Mucosa of stomach (tissue), 1 donor: ENCODE measurements around the gene NLE1.
"Not testable (repeated sequence)": the region's sequence is repeated elsewhere in the genome, so short reads cannot be mapped to it uniquely, and the experiment has no call there.

Experiments
- H3K27me3 ChIP-seq: one replicate; pipeline ENCODE4 v1.7.0; 2013; ENCODE audit warnings: mild to moderate bottlenecking, low read length; ENCODE audit not compliant: control insufficient read depth, insufficient read depth
- H3K36me3 ChIP-seq: one replicate; pipeline ENCODE4 v1.7.0; 2013; ENCODE audit warnings: low read length; ENCODE audit not compliant: control insufficient read depth, insufficient read depth
- H3K4me1 ChIP-seq: one replicate; pipeline ENCODE4 v1.7.0; 2013; ENCODE audit warnings: mild to moderate bottlenecking, low read length; ENCODE audit not compliant: control insufficient read depth, insufficient read depth
- H3K4me3 ChIP-seq: one replicate; pipeline ENCODE4 v1.7.0; 2013; ENCODE audit warnings: low read length
- H3K9ac ChIP-seq: one replicate; pipeline ENCODE4 v1.7.0; 2013; ENCODE audit warnings: mild to moderate bottlenecking, low read length, moderate library complexity
- H3K9me3 ChIP-seq: one replicate; pipeline ENCODE4 v1.7.0; 2013; ENCODE audit warnings: mild to moderate bottlenecking, low read length, moderate library complexity; ENCODE audit not compliant: control insufficient read depth
- donor health status: Pancreatic carcinoma.

NLE1 gene

DNA sequence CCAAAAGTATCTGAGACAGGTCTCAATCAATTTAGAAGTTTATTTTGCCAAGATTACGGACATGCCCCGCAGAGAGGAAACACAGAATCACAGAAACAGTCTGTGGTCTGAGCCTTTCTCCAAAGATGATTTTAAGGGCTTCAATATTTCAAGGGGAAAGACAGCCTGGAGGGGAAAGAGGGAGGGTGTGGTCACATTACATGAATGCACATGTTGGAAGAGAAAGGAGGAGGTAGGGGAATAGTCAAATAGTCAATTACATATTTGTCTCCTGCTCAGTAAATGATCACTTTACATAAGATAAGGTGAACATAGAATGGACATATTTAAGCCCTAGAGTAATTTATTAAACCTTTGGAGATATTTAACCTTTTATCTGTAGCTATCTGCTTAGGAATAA lies 17.8 kb upstream of the NLE1 start:
- no peaks in the 10 kb centered on the region for H3K27me3 ChIP-seq
- H3K36me3 ChIP-seq = no peaks in the 10 kb centered on the region
- H3K9me3 ChIP-seq = no peaks in the 10 kb centered on the region
- H3K4me1 ChIP-seq = no peaks in the 10 kb centered on the region
- no peak overlapping the region for H3K9ac ChIP-seq
- no peak overlapping the region for H3K4me3 ChIP-seq

DNA sequence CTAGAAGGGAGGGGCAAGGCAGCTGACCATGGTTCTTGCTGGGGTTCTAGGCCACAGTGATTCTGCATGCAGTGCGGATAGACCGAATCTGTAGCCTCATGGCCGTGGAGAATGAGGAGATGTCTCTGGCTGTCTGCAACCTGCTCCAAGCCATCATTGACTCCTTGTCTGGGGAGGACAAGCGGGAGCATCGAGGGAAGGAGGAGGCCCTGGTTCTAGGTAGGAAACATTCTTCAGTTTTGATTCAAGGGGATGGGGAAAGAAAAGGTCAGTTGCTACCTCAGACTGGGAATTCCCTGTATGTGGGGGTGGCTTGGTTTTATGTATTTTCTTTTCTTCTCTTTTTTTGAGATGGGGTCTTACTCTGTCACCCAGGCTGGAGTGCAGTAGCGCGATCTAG lies 13.1 kb upstream of the NLE1 start:
- H3K4me1 ChIP-seq = no peaks in the 10 kb centered on the region
- no peak overlapping the region for H3K9ac ChIP-seq
- H3K9me3 ChIP-seq = no peaks in the 10 kb centered on the region
- no peak overlapping the region for H3K4me3 ChIP-seq
- no peaks in the 10 kb centered on the region for H3K27me3 ChIP-seq
- no peaks in the 10 kb centered on the region for H3K36me3 ChIP-seq

DNA sequence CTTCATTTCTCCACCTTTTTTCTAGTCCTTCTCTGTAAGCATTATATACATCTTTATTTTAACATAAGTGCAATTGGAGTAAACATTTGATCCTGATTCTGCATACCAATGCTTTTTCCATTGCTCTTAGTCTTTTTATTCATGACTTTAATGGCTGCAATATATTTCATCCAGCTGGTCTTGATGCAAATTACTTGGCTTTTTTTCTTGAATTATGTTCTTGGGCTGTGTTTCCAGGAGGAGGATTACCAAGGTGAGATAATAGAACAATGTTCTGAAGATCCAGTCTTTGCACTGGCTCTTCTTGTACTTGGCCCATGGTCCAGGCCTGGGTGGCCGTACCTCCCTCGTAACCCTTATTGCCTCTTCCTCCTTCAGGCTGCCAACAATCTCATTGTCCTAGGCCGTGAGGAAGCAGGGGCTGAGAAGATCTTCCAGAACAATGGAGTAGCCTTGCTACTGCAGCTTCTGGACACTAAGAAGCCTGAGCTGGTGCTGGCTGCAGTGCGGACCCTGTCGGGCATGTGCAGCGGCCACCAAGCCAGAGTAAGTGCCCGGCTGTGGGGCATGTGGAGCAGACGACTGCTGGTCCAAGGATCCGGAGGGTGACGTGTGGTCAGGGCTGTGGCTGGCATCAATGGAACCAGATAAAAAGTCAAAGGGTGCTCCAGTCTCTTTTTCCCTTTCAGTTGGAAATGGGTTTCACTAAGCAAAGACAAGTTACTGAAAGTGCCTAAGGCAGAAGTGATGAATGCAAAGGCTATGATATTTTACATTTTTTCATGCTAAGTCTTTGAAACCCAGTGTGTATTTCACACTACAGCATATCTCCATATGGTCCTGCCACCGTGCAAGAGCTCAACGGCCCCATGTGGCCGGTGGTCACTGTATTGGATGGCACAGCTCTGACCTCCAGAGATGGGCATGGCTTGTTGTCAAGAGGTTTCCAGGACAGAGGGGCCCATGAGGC lies 12.4 kb upstream of the NLE1 start:
- no peaks in the 10 kb centered on the region for H3K4me1 ChIP-seq
- no peaks in the 10 kb centered on the region for H3K9me3 ChIP-seq
- H3K9ac ChIP-seq = no peak overlapping the region
- H3K36me3 ChIP-seq = no peaks in the 10 kb centered on the region
- no peak overlapping the region for H3K4me3 ChIP-seq
- H3K27me3 ChIP-seq = no peaks in the 10 kb centered on the region

GRCh38 chr17:35152421-35153140 lies 10.5 kb upstream of the NLE1 start:
- no peaks in the 10 kb centered on the region for H3K4me1 ChIP-seq
- no peaks in the 10 kb centered on the region for H3K36me3 ChIP-seq
- no peaks in the 10 kb centered on the region for H3K27me3 ChIP-seq
- no peak overlapping the region for H3K4me3 ChIP-seq
- no peak overlapping the region for H3K9ac ChIP-seq
- H3K9me3 ChIP-seq = no peaks in the 10 kb centered on the region

GRCh38 chr17:35151080-35151479 lies 9.0 kb upstream of the NLE1 start:
- H3K4me3 ChIP-seq, H3K36me3 ChIP-seq, H3K9ac ChIP-seq, H3K4me1 ChIP-seq, H3K27me3 ChIP-seq, H3K9me3 ChIP-seq: not testable (repeated sequence)

DNA sequence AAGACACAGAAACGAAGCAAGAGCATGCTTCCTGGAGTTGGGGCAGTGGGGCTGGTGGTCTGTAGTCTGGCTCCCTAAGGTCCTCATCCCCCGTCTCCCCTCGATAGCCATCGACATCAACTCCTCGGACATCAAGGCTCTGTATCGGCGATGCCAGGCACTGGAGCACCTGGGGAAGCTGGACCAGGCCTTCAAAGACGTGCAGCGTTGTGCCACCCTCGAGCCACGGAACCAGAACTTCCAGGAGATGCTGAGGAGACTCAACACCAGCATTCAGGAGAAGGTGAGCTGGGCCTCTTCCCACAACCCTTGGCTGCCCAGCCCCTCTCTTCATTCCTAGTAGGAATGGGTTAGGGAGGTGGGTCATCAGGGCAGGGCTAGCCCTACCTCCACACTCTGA lies 7.8 kb upstream of the NLE1 start:
- Histone ChIP-seq H3K36me3 (no peaks in the 10 kb centered on the region), H3K9ac (no peak overlapping the region), H3K4me1 (no peaks in the 10 kb centered on the region), H3K4me3 (no peak overlapping the region), H3K27me3 (no peaks in the 10 kb centered on the region), H3K9me3 (no peaks in the 10 kb centered on the region)

GRCh38 chr17:35148144-35148543 lies 6.0 kb upstream of the NLE1 start:
- Histone ChIP-seq H3K9me3 (no peaks in the 10 kb centered on the region), H3K9ac (no peak overlapping the region), H3K4me3 (no peak overlapping the region)

GRCh38 chr17:35147375-35147905 lies 5.3 kb upstream of the NLE1 start, which contains the start of gene UNC45B:
Gene UNC45B (plus strand): TSS chr17:35147817. CDS start chr17:35148264, 447 bp downstream.
- Histone ChIP-seq H3K9me3 (no peaks in the 10 kb centered on the region), H3K4me1 (no peaks in the 10 kb centered on the region), H3K4me3 (no peak within 1 kb of the TSS), H3K27me3 (no peaks in the 10 kb centered on the region), H3K9ac (no peak within 1 kb of the TSS), H3K36me3 (no peaks in the 10 kb centered on the region)

More at GRCh38 chr17:35148144-35148543, 6.0 kb upstream of the NLE1 start:
- Histone ChIP-seq H3K36me3 (no peaks in the 10 kb centered on the region), H3K4me1 (no peaks in the 10 kb centered on the region), H3K27me3 (no peaks in the 10 kb centered on the region)

- H3K4me3 ChIP-seq = no peak overlapping the region
- H3K36me3 ChIP-seq = no peaks in the 10 kb centered on the region
- H3K9ac ChIP-seq = no peak overlapping the region
- no peaks in the 10 kb centered on the region for H3K4me1 ChIP-seq
- no peaks in the 10 kb centered on the region for H3K27me3 ChIP-seq
- H3K9me3 ChIP-seq = no peaks in the 10 kb centered on the region
These were observed 4.2 kb upstream of the NLE1 start for GRCh38 chr17:35146214-35146833.

DNA sequence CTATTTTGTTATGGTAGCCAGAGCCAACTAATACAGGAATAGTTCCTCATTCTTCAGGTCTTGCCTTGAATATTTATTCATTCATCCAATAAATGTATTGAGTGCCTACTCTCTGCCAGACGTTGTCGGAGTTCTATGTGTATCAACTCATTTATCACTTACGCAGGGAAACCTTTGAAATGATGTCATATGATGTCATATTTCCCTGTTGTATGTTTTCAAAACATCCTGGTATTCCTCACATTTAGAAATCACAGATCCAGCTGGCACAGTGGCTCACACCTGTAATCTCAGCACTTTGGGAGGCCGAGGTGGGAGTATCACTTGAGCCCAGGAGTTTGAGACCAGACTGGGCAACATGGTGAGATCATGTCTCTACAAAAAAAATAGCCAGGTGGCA lies 2.7 kb upstream of the NLE1 start:
- Histone ChIP-seq H3K27me3 (no peaks in the 10 kb centered on the region), H3K4me3 (no peak overlapping the region), H3K9me3 (no peaks in the 10 kb centered on the region), H3K9ac (no peak overlapping the region), H3K4me1 (peaks cover 5% of the 10 kb centered on the region), H3K36me3 (no peaks in the 10 kb centered on the region)

DNA sequence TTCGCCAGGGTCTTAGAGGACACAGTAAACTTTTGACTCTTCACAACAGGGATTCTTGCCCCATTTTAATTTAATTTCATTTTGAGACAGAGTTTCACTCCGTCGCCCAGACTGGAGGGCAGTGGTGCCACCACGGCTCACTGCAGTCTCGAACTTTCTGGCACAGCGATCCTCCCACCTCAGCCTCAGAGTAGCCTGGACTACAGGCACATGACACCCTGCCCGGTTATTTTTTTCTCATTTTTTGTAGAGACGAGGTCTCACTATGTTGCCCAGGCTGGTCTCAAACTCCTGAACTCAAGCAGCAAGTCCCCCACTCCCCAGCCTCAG lies 329 bp upstream of the NLE1 start:
- Histone ChIP-seq H3K27me3 (no peaks in the 10 kb centered on the region), H3K4me3 (no peak overlapping the region), H3K4me1 (peaks cover 5% of the 10 kb centered on the region), H3K9me3 (no peaks in the 10 kb centered on the region), H3K9ac (no peak overlapping the region), H3K36me3 (no peaks in the 10 kb centered on the region)

DNA sequence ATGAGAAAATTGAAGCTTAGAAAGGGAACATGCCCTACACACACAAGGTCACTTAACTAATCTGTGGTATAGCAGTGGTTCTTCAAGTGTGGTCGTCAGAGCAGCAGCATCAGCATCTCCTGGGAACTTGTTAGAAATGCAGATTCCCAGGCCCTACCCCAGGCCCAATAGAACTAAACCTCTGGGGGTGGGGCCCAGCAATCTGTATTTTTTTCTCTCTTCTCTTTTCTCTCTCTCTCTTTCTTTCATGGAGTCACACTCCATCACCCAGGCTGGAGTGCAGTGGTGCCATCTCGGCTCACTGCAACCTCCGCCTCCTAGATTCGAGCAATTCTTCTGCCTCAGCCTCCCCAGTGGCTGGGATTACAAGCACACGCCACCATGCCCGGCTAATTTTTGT lies 3.9 kb downstream of the NLE1 start:
- H3K36me3 ChIP-seq = peaks cover 5% of the 10 kb centered on the region

More for the DNA sequence above, 3.9 kb downstream of the NLE1 start:
- Histone ChIP-seq H3K9ac (no peak overlapping the region), H3K4me1 (peaks cover 5% of the 10 kb centered on the region), H3K4me3 (no peak overlapping the region), H3K9me3 (no peaks in the 10 kb centered on the region), H3K27me3 (no peaks in the 10 kb centered on the region)
